NCI-H2171 treated with DMSO at 0.1 percent for 48 hours (cell line): Measurements from ENCODE around the gene FTSJ1.

Experiments used
- DNase-seq: peaks from one replicate; lab custom pipeline; 2025; lab: John Stamatoyannopoulos, UW

FTSJ1 gene

GRCh38 chrX:48470833-48471118 lies 5.2 kb upstream of the FTSJ1 start:
- DNase-seq = no peak

- no peak for DNase-seq
These were observed 4.5 kb upstream of the FTSJ1 start for GRCh38 chrX:48471504-48471903.

- peak; percentile 81 for DNase-seq
These were observed 3.8 kb upstream of the FTSJ1 start for GRCh38 chrX:48472225-48472624.

- peak; percentile 75 for DNase-seq
These were observed 2.9 kb upstream of the FTSJ1 start for GRCh38 chrX:48472851-48473703.

GRCh38 chrX:48473704-48473990 lies 2.4 kb upstream of the FTSJ1 start:
- DNase-seq = no peak

- DNase-seq = no peak
These were observed 1.9 kb upstream of the FTSJ1 start for GRCh38 chrX:48474127-48474526.

GRCh38 chrX:48474581-48474980 lies 1.4 kb upstream of the FTSJ1 start:
- no peak for DNase-seq

GRCh38 chrX:48475296-48475695 lies 703 bp upstream of the FTSJ1 start:
- no peak for DNase-seq

GRCh38 chrX:48476919-48477318 lies 920 bp downstream of the FTSJ1 start:
- no peak for DNase-seq

GRCh38 chrX:48477960-48478755 lies 2.2 kb downstream of the FTSJ1 start:
- no peak for DNase-seq

GRCh38 chrX:48478806-48479205 lies 2.8 kb downstream of the FTSJ1 start:
- no peak for DNase-seq

- DNase-seq = no peak
These were observed 4.1 kb downstream of the FTSJ1 start for GRCh38 chrX:48480142-48480541.

GRCh38 chrX:48480583-48480982 lies 4.6 kb downstream of the FTSJ1 start:
- DNase-seq = no peak

- no peak for DNase-seq
These were observed 6.5 kb downstream of the FTSJ1 start for GRCh38 chrX:48482526-48482925.

- no peak for DNase-seq
These were observed 11.4 kb downstream of the FTSJ1 start for GRCh38 chrX:48487362-48487798.

GRCh38 chrX:48488034-48488433 lies 12.0 kb downstream of the FTSJ1 start:
- no peak for DNase-seq

GRCh38 chrX:48489296-48489695 lies 13.3 kb downstream of the FTSJ1 start:
- DNase-seq = no peak

GRCh38 chrX:48489892-48490291 lies 13.9 kb downstream of the FTSJ1 start:
- DNase-seq = no peak

GRCh38 chrX:48490661-48491060 lies 14.7 kb downstream of the FTSJ1 start:
- no peak for DNase-seq

- DNase-seq = no peak
These were observed 15.8 kb downstream of the FTSJ1 start for GRCh38 chrX:48491809-48492208.

- no peak for DNase-seq
These were observed 16.4 kb downstream of the FTSJ1 start for GRCh38 chrX:48492293-48492910.

- DNase-seq = no peak
These were observed 17.9 kb downstream of the FTSJ1 start for GRCh38 chrX:48493890-48494364.

- DNase-seq = no peak
These were observed 20.7 kb downstream of the FTSJ1 start for GRCh38 chrX:48496660-48497059.
